MM.1S (cell line): ENCODE data around the gene SREBF2.

ENCODE experiments used
- DNase-seq: peaks from one replicate; pipeline ENCODE4 v3.0.0-alpha.2; 2015
- H2AFZ ChIP-seq: fragments of 300-600 bp; sonication (generic); 2 replicates; pipeline ENCODE4 v1.6.0; 2016; ENCODE audit warnings: antibody characterized with exemption, low read length
- H3F3A ChIP-seq: fragments of 300-600 bp; sonication (generic); 2 replicates; pipeline ENCODE4 v1.6.1; 2016; ENCODE audit warnings: mild to moderate bottlenecking, antibody characterized with exemption, low read length, moderate library complexity, mixed read lengths; ENCODE audit not compliant: insufficient read depth
- H3K27ac ChIP-seq: fragments of 300-600 bp; sonication (generic); 2 replicates; pipeline ENCODE4 v1.5.1; 2016; ENCODE audit warnings: mild to moderate bottlenecking, low read length
- H3K27me3 ChIP-seq: fragments of 300-600 bp; sonication (generic); replicated peaks from 2 replicates; pipeline ENCODE4 v1.6.0; 2016; ENCODE audit warnings: low read length; ENCODE audit not compliant: insufficient read depth
- H3K36me3 ChIP-seq: fragments of 300-600 bp; sonication (generic); replicated peaks from 2 replicates; pipeline ENCODE4 v1.6.1; 2016; ENCODE audit warnings: mild to moderate bottlenecking, low read length, mixed read lengths; ENCODE audit not compliant: insufficient read depth
- H3K4me1 ChIP-seq: fragments of 300-600 bp; sonication (generic); 2 replicates; pipeline ENCODE4 v1.6.1; 2016; ENCODE audit warnings: low read length, mixed read lengths
- H3K4me2 ChIP-seq: fragments of 300-600 bp; sonication (generic); 2 replicates; pipeline ENCODE4 v1.6.0; 2016; ENCODE audit warnings: low read depth, low read length
- H3K4me3 ChIP-seq: fragments of 300-600 bp; sonication (generic); 2 replicates; pipeline ENCODE4 v1.5.1; 2016; ENCODE audit warnings: low read length, mixed read lengths
- H3K79me2 ChIP-seq: fragments of 300-600 bp; sonication (generic); 2 replicates; pipeline ENCODE4 v1.6.1; 2016; ENCODE audit warnings: mixed run types, low read length, mixed read lengths
- H3K9ac ChIP-seq: fragments of 300-600 bp; sonication (generic); 2 replicates; pipeline ENCODE4 v1.6.1; 2016; ENCODE audit warnings: low read length, mixed read lengths
- H3K9me2 ChIP-seq: fragments of 300-600 bp; sonication (generic); replicated peaks from 2 replicates; pipeline ENCODE4 v1.6.1; 2016; ENCODE audit warnings: mild to moderate bottlenecking, low read length, mixed read lengths; ENCODE audit not compliant: insufficient read depth
- H3K9me3 ChIP-seq: fragments of 300-600 bp; sonication (generic); replicated peaks from 2 replicates; pipeline ENCODE4 v1.6.1; 2016; ENCODE audit warnings: mild to moderate bottlenecking, low read length, mixed read lengths; ENCODE audit not compliant: insufficient read depth
- H4K20me1 ChIP-seq: fragments of 300-600 bp; sonication (generic); 2 replicates; pipeline ENCODE4 v1.6.1; 2016; ENCODE audit warnings: mild to moderate bottlenecking, low read length, moderate library complexity, mixed read lengths; ENCODE audit not compliant: insufficient read depth
- CTCF ChIP-seq: fragments of 300-600 bp; sonication (generic); IDR thresholded peaks from 2 replicates; pipeline ENCODE4 v1.5.1; 2016; ENCODE audit warnings: antibody characterized with exemption, low read length, mixed read lengths
- EZH2 ChIP-seq: fragments of 300-600 bp; sonication (generic); optimal IDR thresholded peaks from 2 replicates; pipeline ENCODE3; 2017; ENCODE audit warnings: low read depth, mild to moderate bottlenecking, antibody characterized with exemption, low read length, mixed read lengths
- EZH2phosphoT487 ChIP-seq: fragments of 300-600 bp; sonication (generic); IDR thresholded peaks from 2 replicates; pipeline ENCODE4 v1.6.1; 2018; ENCODE audit warnings: antibody characterized with exemption, low read length

SREBF2 gene

GRCh38 chr22:41912338-41913039 is 79.6 kb downstream of the SREBF2 start:
- no peak overlapping the region for H3K4me2 ChIP-seq
- no peak overlapping the region for H2AFZ ChIP-seq
- peaks cover 10% of the 10 kb centered on the region for H3F3A ChIP-seq
- H3K4me3 ChIP-seq, result no peak overlapping the region
- H3K9me3 ChIP-seq, result no peaks in the 10 kb centered on the region
- H3K27ac ChIP-seq, result no peak overlapping the region
- peaks cover 17% of the 10 kb centered on the region for H3K4me1 ChIP-seq
- no peaks in the 10 kb centered on the region for H3K79me2 ChIP-seq
- no peak for DNase-seq
- H4K20me1 ChIP-seq, result no peaks in the 10 kb centered on the region
- H3K36me3 ChIP-seq, result no peaks in the 10 kb centered on the region
- H3K9ac ChIP-seq, result no peak overlapping the region
- H3K27me3 ChIP-seq, result peaks cover 56% of the 10 kb centered on the region
- TF ChIP-seq CTCF (no peak), EZH2 (no peak), EZH2phosphoT487 (no peak)
- H3K9me2 ChIP-seq, result no peaks in the 10 kb centered on the region

- no peak overlapping the region for H3K4me2 ChIP-seq
- no peak overlapping the region for H3K4me3 ChIP-seq
- H4K20me1 ChIP-seq, result no peaks in the 10 kb centered on the region
- H2AFZ ChIP-seq, result no peak overlapping the region
- H3K27ac ChIP-seq, result no peak overlapping the region
- no peak overlapping the region for H3K9ac ChIP-seq
- H3K9me3 ChIP-seq, result no peaks in the 10 kb centered on the region
- no peaks in the 10 kb centered on the region for H3K36me3 ChIP-seq
- no peaks in the 10 kb centered on the region for H3K9me2 ChIP-seq
- H3K79me2 ChIP-seq, result no peaks in the 10 kb centered on the region
- peaks cover 10% of the 10 kb centered on the region for H3K4me1 ChIP-seq
- DNase-seq, result no peak
- H3K27me3 ChIP-seq, result peaks cover 56% of the 10 kb centered on the region
- TF ChIP-seq CTCF (no peak), EZH2 (no peak), EZH2phosphoT487 (no peak)
- 0 out of 2 replicates have a peak, but pooled peaks cover 3% of the 10 kb centered on the region for H3F3A ChIP-seq
Observed at GRCh38 chr22:41913040-41913719, 80.3 kb downstream of the SREBF2 start.

- H3K4me3 ChIP-seq, result no peak overlapping the region
- H3K79me2 ChIP-seq, result no peaks in the 10 kb centered on the region
- DNase-seq, result no peak
- H3K4me2 ChIP-seq, result no peak overlapping the region
- TF ChIP-seq CTCF (no peak), EZH2phosphoT487 (no peak), EZH2 (no peak)
- H3K27ac ChIP-seq, result no peak overlapping the region
- H3K4me1 ChIP-seq, result peaks cover 2% of the 10 kb centered on the region
- H3K36me3 ChIP-seq, result no peaks in the 10 kb centered on the region
- no peaks in the 10 kb centered on the region for H3F3A ChIP-seq
- peaks cover 56% of the 10 kb centered on the region for H3K27me3 ChIP-seq
- H3K9me2 ChIP-seq, result no peaks in the 10 kb centered on the region
- H2AFZ ChIP-seq, result no peak overlapping the region
- no peaks in the 10 kb centered on the region for H4K20me1 ChIP-seq
- H3K9me3 ChIP-seq, result no peaks in the 10 kb centered on the region
- H3K9ac ChIP-seq, result no peak overlapping the region
Observed at GRCh38 chr22:41913842-41914534, 81.1 kb downstream of the SREBF2 start.
